Measurements from ENCODE around the gene SNAP91.
"Not testable (repeated sequence)": the region's sequence is repeated elsewhere in the genome, so short reads cannot be mapped to it uniquely, and the experiment has no call there.

Gene SNAP91

GRCh38 chr6:83633609-83634008 is 75.3 kb downstream of the SNAP91 start:
- no peak for DNase-seq (ENCODE audit: low read depth in 1 of 2, low spot score in 1 of 2)

- no peak for DNase-seq (ENCODE audit: low read depth in 1 of 2, low spot score in 1 of 2)
Observed at GRCh38 chr6:83633149-83633548, 75.8 kb downstream of the SNAP91 start.

- DNase-seq (ENCODE audit: low read depth in 1 of 2, low spot score in 1 of 2): not testable (repeated sequence)
Observed at GRCh38 chr6:83629908-83630307, 79.0 kb downstream of the SNAP91 start.

GRCh38 chr6:83615025-83615999 is 93.6 kb downstream of the SNAP91 start:
- DNase-seq (ENCODE audit: low read depth in 1 of 2, low spot score in 1 of 2): no peak

- DNase-seq (ENCODE audit: low read depth in 1 of 2, low spot score in 1 of 2): no peak
Observed at GRCh38 chr6:83613378-83613777, 95.5 kb downstream of the SNAP91 start.

- no peak for DNase-seq (ENCODE audit: low read depth in 1 of 2, low spot score in 1 of 2)
Observed at GRCh38 chr6:83609248-83609647, 99.7 kb downstream of the SNAP91 start.

- DNase-seq (ENCODE audit: low read depth in 1 of 2, low spot score in 1 of 2): no peak
Observed at GRCh38 chr6:83605517-83605916, 103.4 kb downstream of the SNAP91 start.

- DNase-seq (ENCODE audit: low read depth in 1 of 2, low spot score in 1 of 2): no peak
Observed at GRCh38 chr6:83603551-83603950, 105.3 kb downstream of the SNAP91 start.

- no peak for DNase-seq (ENCODE audit: low read depth in 1 of 2, low spot score in 1 of 2)
Observed at GRCh38 chr6:83601119-83601518, 107.8 kb downstream of the SNAP91 start.

GRCh38 chr6:83600459-83600858 is 108.4 kb downstream of the SNAP91 start:
- DNase-seq (ENCODE audit: low read depth in 1 of 2, low spot score in 1 of 2): no peak

- no peak for DNase-seq (ENCODE audit: low read depth in 1 of 2, low spot score in 1 of 2)
Observed at GRCh38 chr6:83597511-83597910, 111.4 kb downstream of the SNAP91 start.

- no peak for DNase-seq (ENCODE audit: low read depth in 1 of 2, low spot score in 1 of 2)
Observed at GRCh38 chr6:83597051-83597450, 111.8 kb downstream of the SNAP91 start.

- no peak for DNase-seq (ENCODE audit: low read depth in 1 of 2, low spot score in 1 of 2)
Observed at GRCh38 chr6:83594941-83595340, 114.0 kb downstream of the SNAP91 start.

- no peak for DNase-seq (ENCODE audit: low read depth in 1 of 2, low spot score in 1 of 2)
Observed at GRCh38 chr6:83593395-83593785, 115.5 kb downstream of the SNAP91 start.

- no peak for DNase-seq (ENCODE audit: low read depth in 1 of 2, low spot score in 1 of 2)
Observed at GRCh38 chr6:83592770-83593394, 116.0 kb downstream of the SNAP91 start.

GRCh38 chr6:83590416-83590815 is 118.5 kb downstream of the SNAP91 start:
- DNase-seq (ENCODE audit: low read depth in 1 of 2, low spot score in 1 of 2): no peak

- no peak for DNase-seq (ENCODE audit: low read depth in 1 of 2, low spot score in 1 of 2)
Observed at GRCh38 chr6:83589076-83589475, 119.8 kb downstream of the SNAP91 start.

GRCh38 chr6:83578057-83578456 is 130.8 kb downstream of the SNAP91 start:
- no peak for DNase-seq (ENCODE audit: low read depth in 1 of 2, low spot score in 1 of 2)

- DNase-seq (ENCODE audit: low read depth in 1 of 2, low spot score in 1 of 2): no peak
Observed at GRCh38 chr6:83574783-83575182, 134.1 kb downstream of the SNAP91 start.

- DNase-seq (ENCODE audit: low read depth in 1 of 2, low spot score in 1 of 2): not testable (repeated sequence)
Observed at GRCh38 chr6:83571663-83572185, 137.2 kb downstream of the SNAP91 start.

GRCh38 chr6:83558975-83559374 is 149.9 kb downstream of the SNAP91 start:
- no peak for DNase-seq (ENCODE audit: low read depth in 1 of 2, low spot score in 1 of 2)

GRCh38 chr6:83556871-83557270 is 152.0 kb downstream of the SNAP91 start:
- DNase-seq (ENCODE audit: low read depth in 1 of 2, low spot score in 1 of 2): no peak
